NOMO-1 (cell line): ENCODE measurements around the gene LTC4S.
A peak's percentile ranks its signal among the peaks of the same experiment; 100 is the strongest.
"Not testable (repeated sequence)": the region's sequence is repeated elsewhere in the genome, so short reads cannot be mapped to it uniquely, and the experiment has no call there.

Experiments
- DNase-seq, 2 experiments: peaks; one replicate each; lab custom pipeline; 2025; ENCODE audit not compliant: unreplicated experiment in 2 of 2; lab: John Stamatoyannopoulos, UW

The LTC4S gene

DNA sequence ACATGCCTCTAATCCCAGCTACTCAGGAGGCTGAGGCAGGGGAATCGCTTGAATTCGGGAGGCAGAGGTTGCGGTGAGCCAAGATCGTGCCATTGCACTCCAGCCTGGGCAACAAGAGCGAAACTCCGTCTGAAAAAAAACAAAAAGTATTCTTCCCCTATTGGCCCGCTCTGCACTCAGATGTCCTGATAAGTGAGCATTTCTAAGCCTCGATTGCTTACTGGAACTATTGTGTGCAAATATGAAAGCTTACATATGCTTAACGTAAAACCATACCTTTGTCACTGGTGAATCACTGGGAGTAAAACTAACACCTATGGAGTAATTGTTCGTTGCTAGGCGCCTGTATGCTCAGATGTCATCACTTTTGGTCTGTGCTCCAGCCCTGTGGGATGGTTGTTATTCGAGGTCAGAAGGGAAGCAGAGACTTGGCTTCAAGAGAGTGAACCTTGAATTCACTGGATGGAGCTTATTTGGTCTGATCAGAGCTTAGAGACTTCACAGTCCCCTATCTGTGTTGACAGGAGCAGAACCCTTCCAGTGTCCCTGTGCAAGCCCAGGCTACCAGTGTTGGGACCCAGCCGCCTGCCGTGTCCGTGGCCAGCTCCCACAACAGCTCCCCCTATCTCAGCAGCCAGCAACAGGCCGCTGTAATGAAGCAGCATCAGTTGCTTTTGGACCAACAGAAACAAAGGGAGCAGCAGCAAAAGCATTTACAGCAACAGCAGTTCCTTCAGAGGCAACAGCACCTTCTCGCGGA is 25.3 kb upstream of the LTC4S start:
- no peak for DNase-seq

DNA sequence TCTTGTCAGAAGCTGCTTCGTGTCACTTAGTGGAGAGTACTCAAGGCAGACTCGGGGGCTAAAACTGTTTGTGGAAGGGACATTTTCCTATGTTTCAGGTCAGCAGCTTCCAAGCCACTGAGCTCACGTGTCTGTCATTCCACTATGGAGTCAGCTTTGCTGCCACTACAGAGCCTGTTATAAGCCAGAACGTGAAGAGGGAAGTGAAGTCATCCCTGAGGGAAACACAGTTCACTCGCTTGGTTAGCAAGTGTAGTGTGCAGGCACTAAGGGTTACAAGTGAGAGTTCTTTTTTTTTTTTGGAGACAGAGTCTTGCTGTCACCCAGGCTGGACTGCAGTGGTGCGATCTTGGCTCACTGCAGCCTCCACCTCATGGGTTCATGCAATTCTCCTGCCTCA is 24.5 kb upstream of the LTC4S start:
- peak in 1 of 2 experiments; percentile 11 for DNase-seq

DNA sequence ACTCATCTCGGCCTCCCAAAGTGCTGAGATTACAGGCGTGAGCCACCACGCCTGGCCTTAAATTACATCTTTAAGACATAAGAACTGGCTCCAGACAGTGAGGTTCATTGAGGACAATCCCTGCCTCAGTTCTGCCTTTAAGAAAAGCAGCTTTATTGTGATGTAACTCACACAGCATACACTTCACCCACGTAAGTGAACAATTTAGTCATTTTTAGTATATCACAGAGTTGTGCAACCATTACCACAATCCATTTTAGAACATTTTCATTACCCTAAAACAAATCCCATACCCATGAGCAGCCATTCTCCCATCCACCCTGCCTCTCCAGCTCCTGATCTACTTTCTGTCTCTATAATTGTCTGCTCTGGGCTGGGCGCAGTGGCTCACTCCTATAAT is 24.0 kb upstream of the LTC4S start:
- peak; percentile 13 to 67 for DNase-seq

- DNase-seq, result peak in 1 of 2 experiments; percentile 12
These were observed 22.4 kb upstream of the LTC4S start for GRCh38 chr5:179771311-179771895.

DNA sequence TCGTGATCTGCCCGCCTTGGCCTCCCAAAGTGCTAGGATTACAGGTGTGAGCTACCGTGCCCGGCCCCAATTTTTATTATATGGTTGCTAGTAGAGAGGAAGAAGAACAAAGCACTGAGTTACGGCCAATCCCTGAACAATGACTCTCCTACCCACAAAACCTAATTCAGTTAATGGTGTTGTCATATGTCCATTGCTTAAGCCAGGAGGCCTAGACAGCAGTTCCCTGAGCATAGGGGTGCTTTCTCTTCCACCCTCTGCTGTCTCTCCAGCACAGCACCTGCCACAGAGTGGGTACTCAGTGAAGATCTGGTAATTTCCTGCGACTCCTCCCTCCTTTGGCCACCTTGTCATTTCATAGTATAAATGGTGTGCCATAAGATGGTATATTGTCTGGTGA is 21.4 kb upstream of the LTC4S start:
- peak; percentile 80 to 90 for DNase-seq

- DNase-seq, result no peak
These were observed 20.1 kb upstream of the LTC4S start for GRCh38 chr5:179773686-179774040.

DNA sequence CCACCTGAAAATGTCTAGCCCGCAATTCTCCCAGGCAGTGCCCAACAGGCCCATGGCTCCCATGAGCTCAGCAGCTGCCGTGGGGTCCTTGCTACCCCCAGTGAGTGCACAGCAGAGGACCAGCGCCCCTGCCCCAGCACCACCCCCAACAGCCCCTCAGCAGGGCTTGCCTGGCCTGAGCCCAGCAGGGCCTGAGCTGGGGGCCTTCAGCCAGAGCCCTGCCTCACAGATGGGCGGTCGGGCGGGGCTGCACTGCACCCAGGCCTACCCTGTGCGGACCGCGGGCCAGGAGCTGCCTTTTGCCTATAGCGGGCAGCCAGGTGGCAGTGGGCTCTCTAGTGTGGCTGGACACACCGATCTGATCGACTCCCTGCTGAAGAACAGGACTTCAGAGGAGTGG is 19.3 kb upstream of the LTC4S start:
- DNase-seq, result no peak

DNA sequence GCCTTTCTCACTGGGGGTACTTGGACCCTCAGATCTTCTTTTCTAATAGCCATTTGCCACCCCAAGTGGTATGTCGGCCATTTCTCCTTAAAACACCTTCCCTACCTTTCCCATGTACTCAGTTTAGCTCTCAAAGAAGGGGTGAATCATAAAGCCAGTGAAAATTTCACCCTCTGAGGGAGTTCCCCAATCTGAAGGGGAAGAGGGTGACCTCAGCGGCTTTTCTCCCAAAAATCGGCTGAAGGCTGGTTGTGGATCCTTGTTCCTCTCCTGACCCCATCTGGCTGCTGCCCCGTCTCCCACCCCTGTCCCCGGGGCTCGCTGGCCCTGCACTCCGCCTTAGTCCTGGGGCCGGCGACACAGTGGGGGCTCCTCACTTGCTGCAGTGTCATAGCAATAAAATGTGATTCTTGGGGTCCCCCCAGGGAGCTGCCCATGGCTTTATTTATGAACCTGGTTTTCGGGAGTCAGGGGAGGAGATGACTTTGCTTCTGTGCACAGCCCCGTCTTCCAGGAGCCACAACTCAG is 17.3 kb upstream of the LTC4S start:
- DNase-seq, result no peak

GRCh38 chr5:179777456-179777855 is 16.3 kb upstream of the LTC4S start:
- DNase-seq, result no peak

GRCh38 chr5:179777909-179778308 is 15.9 kb upstream of the LTC4S start:
- peak in 1 of 2 experiments; percentile 47 for DNase-seq

DNA sequence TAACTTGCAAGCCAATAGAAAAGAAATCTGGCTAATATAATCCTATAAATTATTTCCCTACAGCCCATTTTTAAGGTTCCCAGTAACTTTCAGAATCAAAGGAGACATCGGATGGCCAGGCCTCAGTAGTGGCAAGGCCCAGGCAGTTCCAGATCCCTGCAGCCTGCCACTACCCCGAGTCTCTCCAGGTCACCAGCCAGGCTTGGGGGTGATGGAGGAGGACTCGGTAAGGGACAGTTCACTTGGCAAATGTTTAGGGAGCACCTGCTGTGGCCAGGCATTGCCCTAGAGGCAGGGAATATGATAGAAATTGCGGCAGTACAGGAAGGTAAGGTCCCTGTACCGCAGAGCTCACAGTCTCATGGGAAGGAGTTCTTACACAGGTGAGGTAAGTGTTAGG is 15.2 kb upstream of the LTC4S start:
- no peak for DNase-seq

- DNase-seq, result no peak
These were observed 14.0 kb upstream of the LTC4S start for GRCh38 chr5:179779826-179780225.

DNA sequence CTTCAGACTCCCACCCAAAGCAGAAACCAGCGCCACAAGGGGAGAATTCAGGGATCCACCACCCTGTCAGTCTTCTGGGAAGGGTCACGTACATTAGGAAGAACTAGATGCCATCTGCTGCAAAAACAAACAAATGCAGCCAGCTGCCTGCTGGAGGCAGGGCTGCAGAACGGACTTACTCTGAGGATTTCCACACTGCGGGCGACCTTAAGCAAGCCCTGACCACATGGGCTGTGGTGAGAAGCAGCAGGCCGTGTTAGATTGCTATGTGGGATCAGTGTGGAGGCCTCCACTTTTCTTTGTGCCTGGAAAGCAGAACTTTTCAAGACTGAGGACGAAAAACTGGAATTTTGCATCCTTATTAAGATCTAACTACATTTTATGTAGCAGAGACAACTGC is 13.4 kb upstream of the LTC4S start:
- peak; percentile 70 to 84 for DNase-seq

DNA sequence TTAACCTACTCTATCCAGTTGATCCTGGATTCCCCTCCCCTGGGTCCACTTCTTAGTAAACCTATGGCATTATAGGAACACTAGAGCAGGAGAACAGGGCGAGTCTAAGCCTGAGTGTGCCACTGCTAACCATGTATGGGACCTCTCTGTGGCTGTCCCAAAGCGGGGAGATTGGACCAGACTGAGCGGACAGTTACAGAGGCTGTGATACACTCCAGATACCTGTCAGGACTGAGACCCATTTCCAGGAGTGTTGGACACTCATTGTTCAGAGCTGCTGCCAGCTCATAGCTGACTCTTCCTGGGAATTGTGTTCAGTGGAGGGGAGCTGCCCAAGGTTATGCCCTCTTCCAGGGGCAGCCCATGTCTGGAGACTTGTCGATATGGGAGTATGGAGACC is 11.9 kb upstream of the LTC4S start:
- no peak for DNase-seq

DNA sequence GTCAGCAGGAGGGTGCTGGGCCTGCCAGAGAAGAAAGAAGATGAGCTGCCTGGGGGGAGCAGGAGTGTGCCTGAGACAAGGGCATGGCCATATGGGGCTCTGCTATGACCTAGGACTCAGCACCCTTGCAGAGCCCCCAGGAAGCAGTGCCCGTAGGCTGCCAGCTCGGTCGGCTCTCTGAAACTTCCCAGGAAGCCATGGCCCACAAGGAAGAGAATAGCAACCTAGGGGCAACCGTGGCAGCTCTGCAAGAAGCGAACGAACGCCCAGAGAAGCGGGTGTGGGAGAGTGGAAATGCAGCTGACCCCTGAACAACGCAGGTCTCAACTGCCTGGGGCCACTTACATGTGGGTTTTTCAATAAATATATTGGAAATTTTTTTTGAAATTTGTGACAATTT is 10.7 kb upstream of the LTC4S start:
- no peak for DNase-seq

- no peak for DNase-seq
These were observed 6.9 kb upstream of the LTC4S start for GRCh38 chr5:179786861-179787260.

- no peak for DNase-seq
These were observed 5.5 kb upstream of the LTC4S start for GRCh38 chr5:179788193-179788854.

- not testable (repeated sequence) for DNase-seq
These were observed 4.5 kb upstream of the LTC4S start for GRCh38 chr5:179789278-179789677.

DNA sequence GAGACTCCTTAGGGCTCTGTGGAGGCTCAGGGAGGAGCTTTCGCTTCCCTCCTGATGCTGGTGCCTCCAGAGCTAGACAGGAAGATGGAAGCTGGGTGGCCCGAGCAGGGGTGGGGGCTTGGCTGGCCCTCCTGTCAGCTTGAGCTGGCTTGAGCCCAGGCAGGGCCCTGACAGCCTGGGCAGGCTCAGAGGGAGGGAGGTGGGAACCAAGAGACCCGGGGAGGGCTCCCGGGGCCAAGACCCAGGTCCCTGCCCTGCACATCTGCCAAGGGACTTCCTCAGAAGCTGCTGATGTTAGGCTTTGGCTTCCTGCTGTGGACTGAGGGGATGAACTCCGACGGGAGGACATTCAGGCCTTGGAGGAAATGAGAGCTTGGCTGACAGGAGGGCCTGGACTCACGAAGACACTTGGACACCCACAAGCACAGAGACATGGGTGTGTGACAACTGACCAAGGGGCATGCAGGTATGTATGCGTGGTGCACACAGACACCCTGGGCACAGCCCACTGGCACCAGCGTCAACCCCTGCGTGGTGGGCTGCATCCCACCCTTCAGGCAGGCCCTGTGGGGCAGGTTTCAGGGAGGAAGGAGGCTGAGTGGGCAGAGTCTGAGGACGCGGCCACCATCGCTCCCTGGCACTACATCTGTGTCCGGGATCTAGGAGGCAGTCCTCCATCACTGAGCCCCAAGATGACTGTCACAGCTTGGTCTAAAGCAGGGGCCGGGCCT is 1.7 kb upstream of the LTC4S start:
- DNase-seq, result no peak

DNA sequence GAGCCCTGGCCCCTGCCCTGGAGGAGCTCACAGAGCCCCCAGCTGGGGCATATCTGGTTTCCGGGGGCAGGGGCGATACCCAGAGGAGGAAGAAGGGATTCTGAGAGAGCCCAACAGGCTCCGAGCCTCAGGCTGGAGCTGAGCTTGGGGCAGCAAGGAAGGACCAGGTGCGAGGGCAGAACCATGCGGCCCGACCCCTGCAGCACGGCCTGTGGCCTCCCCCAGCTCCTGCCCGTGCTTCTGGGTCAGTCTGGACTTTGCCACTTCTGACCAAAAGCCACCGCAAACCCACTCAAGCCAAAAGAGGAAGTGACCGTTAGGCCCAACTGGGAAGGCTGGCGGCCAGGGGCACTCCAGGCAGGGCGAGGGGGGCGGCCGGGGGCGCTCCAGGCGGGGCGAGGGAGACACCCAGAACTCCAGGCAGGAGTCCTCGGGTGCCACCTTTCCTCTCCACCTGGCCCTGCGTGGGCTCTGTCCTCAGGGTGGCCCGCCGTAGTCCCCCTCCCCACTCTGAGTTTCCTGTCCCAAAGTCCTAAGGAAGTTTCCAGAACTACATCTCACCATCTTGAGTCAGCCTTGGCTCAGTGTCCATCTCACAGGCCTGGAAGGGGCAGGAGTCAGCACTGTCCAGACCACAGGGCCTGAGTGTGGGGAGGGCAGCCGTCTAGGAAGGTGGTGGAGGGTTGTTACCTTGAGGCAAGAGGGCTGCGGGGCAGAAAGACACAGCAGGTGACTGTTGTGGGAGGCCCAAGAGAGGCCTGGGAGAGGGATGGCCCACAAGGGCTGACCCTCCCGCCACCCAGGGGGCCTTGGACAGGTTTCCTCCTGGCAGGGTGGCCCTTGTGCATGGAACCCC is 946 bp upstream of the LTC4S start:
- peak in 1 of 2 experiments; percentile 20 for DNase-seq
